Heart right ventricle (tissue), 16 donors: Measurements from ENCODE around the gene CAPN10. TPM values are rescaled to one million over a fixed set of nuclear protein-coding genes. Genes with fewer than 3 reads are reported as not detected.

Experiments used
- ATAC-seq, 8 donors: fragments of 200-7000 bp; cut with Tn5 transposase; one replicate each; pipeline ENCODE4 v1.9.1; 2020; ENCODE audit warnings: mild to moderate bottlenecking in 8 of 8, moderate library complexity in 8 of 8, moderate number of reproducible peaks in 1 of 8
- DNase-seq, 2 donors: peaks; one replicate each; pipeline ENCODE4 v3.0.0-alpha.2; 2020
- H3K27ac ChIP-seq, 10 donors: fragments of 200-600 bp; sonication (generic) in 2 of 10; one replicate each; pipeline versions ENCODE4 v1.5.0 to v1.8.0; 2020 to 2022; ENCODE audit warnings: mild to moderate bottlenecking in 3 of 10
- H3K27me3 ChIP-seq, 7 donors: fragments of 200-600 bp; one replicate each; pipeline ENCODE4 v1.8.0; 2021 to 2022; ENCODE audit warnings: mild to moderate bottlenecking in 2 of 7
- H3K36me3 ChIP-seq, 9 donors: fragments of 200-600 bp; sonication (generic) in 1 of 9; one replicate each; pipeline versions ENCODE4 v1.5.0 to v1.8.0; 2020 to 2022; ENCODE audit warnings: mild to moderate bottlenecking in 2 of 9
- H3K4me1 ChIP-seq, 9 donors: fragments of 200-600 bp; sonication (generic) in 1 of 9; one replicate each; pipeline versions ENCODE4 v1.5.0 to v1.8.0; 2020 to 2022; ENCODE audit warnings: mild to moderate bottlenecking in 4 of 9
- H3K4me3 ChIP-seq, 10 donors: fragments of 200-600 bp; sonication (generic) in 2 of 10; one replicate each; pipeline versions ENCODE4 v1.5.0 to v1.8.0; 2020 to 2022; ENCODE audit warnings: mild to moderate bottlenecking in 7 of 10, moderate library complexity in 2 of 10
- H3K9me3 ChIP-seq, 11 donors: fragments of 200-600 bp in 10 of 11; sonication (generic) in 2 of 11; one replicate each; pipeline versions ENCODE4 v1.5.0 to v1.8.0; 2013 to 2022; ENCODE audit warnings: mild to moderate bottlenecking in 2 of 11, control low read depth in 1 of 11, moderate library complexity in 1 of 11
- CTCF ChIP-seq, 9 donors: fragments of 200-600 bp; sonication (generic) in 2 of 9; IDR thresholded peaks; one replicate each; pipeline versions ENCODE4 v1.5.0 to v1.8.0; 2021 to 2022; ENCODE audit warnings: antibody characterized with exemption in 9 of 9, mild to moderate bottlenecking in 5 of 9, moderate library complexity in 1 of 9
- WGBS, 2 donors: extraction: QIAGEN DNeasy Blood & Tissue Kit; methylation state at CpG; one replicate each; pipeline ENCODE4 v1.1.7; 2013; ENCODE audit warnings: inconsistent platforms in 1 of 2; 5-methylcytosine and 5-hydroxymethylcytosine counted together
- intact Hi-C, 10 donors: fragments of 100-400 bp; cut with DNase I; formaldehyde crosslinking; loops; one replicate each; pipeline versions ENCODE4 v1.11.1 to v1.14.2; 2022
- polyA plus RNA-seq, 2 donors: library from polyadenylated mRNA; stranded (reverse); fragments of 200-250 nt; gene quantifications; one replicate each; pipeline ENCODE4 v1.2.3, GENCODE V29; 2013
- total RNA-seq, 10 donors: library from RNA; stranded (reverse); fragmentation: NEBNext Ultra II Directional in 3 of 10; extraction: Animal tissue kit (Norgen Biotek cat#: 25700) in 3 of 10; gene quantifications; one replicate each; pipeline versions ENCODE4 v1.2.1 to v1.2.4, GENCODE V29; 2021 to 2023
- donor health status: Arrhythmogenic right ventricular cardiomyopathy.
- donor health status: ischemic (EF 13 %, LVEDD 7.1; RV severe dilation, severe dysfunction).
- donor health status: healthy with polysubstance abuse.
- donor health status: DM: no; HTN: yes; CAD: no.
- donor health status: DM: no; HTN: no; CAD: no.
- donor health status: ischemic (EF 25% LVEDD 6.9; RV normal size, moderate dysfunction).
- donor health status: ischemic (EF 25% LVEDD 5.7; RV mildly dilated, moderate dysfunction).
- donor health status: healthy.
- donor health status: DM: yes; HTN: yes; CAD: no.
- donor health status: Ischemic cardiomyopathy.
- donor health status: ischemic (EF 35%, LVEDD 5.7; RV mildly dilated, moderate dysfunction).
- donor health status: nonischemic (EF 11% LVEDD 7.7; RV severe dilation, severe dysfunction).
- donor health status: DM: yes; HTN: yes; CAD: no.
- donor health status: PGD.
- donor health status: ischemic (EF 29% LVEDD 5.4; RV normal size, mild dysfunction).
- donor health status: nonischemic (EF 23%, LVEDD 6.1; RV moderate dilation, normal function).

The CAPN10 gene
- total and polyA plus RNA-seq, 12 donors: 16.8 to 89.5 (median 21.0) TPM

- intact Hi-C loops: no loop called here
- H3K4me1 ChIP-seq: no peaks in the 10 kb centered on the region
- no peak overlapping the region for H3K27ac ChIP-seq
- TF ChIP-seq CTCF (IDR thresholded peaks at IDR 0.05): no peak
- H3K27me3 ChIP-seq: peaks cover 0 to 94% (median 75%) of the 10 kb centered on the region in 7 donors
- DNase-seq (no peak), ATAC-seq (peak in 1 of 8 donors; percentile 41)
- H3K9me3 ChIP-seq: no peaks in the 10 kb centered on the region
- H3K36me3 ChIP-seq: no peaks in the 10 kb centered on the region
- 80 to 83% methylated on average over 6 of the region's 6 CpGs for WGBS, 2 donors
- no peak overlapping the region for H3K4me3 ChIP-seq
Measured at GRCh38 chr2:240648155-240648649, 61.7 kb downstream of the CAPN10 start.

Other genes starting within 250 kb of the CAPN10 start
- 100 to 1,000 TPM; 161 to 287 (median 185) TPM for gene GPC1, start 151.1 kb upstream of the CAPN10 start, total RNA-seq
- 100 to 1,000 TPM; 104 to 156 TPM for gene GPC1, start 151.1 kb upstream of the CAPN10 start, polyA plus RNA-seq
- 1 to 10 TPM; 3.8 to 7.8 (median 5.3) TPM for gene ANKMY1, start 28.7 kb upstream of the CAPN10 start, total RNA-seq
- gene ANKMY1, start 28.7 kb upstream of the CAPN10 start, polyA plus RNA-seq: 10 to 100 TPM in 1 of 2 donors, 1 to 10 TPM in 1; 1.9 to 15.6 TPM
- 10 to 100 TPM; 10.6 to 22.1 (median 15.4) TPM for gene DUSP28, start 26.4 kb upstream of the CAPN10 start, total RNA-seq
- 1 to 10 TPM; 4.7 to 7.3 TPM for gene DUSP28, start 26.4 kb upstream of the CAPN10 start, polyA plus RNA-seq
- 100 to 1,000 TPM in 2 of 10 donors, 10 to 100 TPM in 8; 62.8 to 116 (median 73.3) TPM for gene RNPEPL1, start 18.2 kb upstream of the CAPN10 start, total RNA-seq
- 100 to 1,000 TPM in 1 of 2 donors, 10 to 100 TPM in 1; 76.7 to 247 TPM for gene RNPEPL1, start 18.2 kb upstream of the CAPN10 start, polyA plus RNA-seq
- gene GPR35, start 38.7 kb downstream of the CAPN10 start, total RNA-seq: 1 to 10 TPM in 4 of 10 donors, under 1 TPM in 6; 0.40 to 2.1 (median 0.86) TPM
- gene GPR35, start 38.7 kb downstream of the CAPN10 start, polyA plus RNA-seq: 1 to 10 TPM; 1.4 to 5.2 TPM
- not detected for gene AQP12B, start 96.2 kb downstream of the CAPN10 start, total RNA-seq
- under 1 TPM in 1 of 2 donors, not detected in 1; 0.03 TPM for gene AQP12B, start 96.2 kb downstream of the CAPN10 start, polyA plus RNA-seq
- not detected for gene AQP12A, start 105.1 kb downstream of the CAPN10 start, total RNA-seq
- gene AQP12A, start 105.1 kb downstream of the CAPN10 start, polyA plus RNA-seq: not detected
- gene KIF1A, start 233.5 kb downstream of the CAPN10 start, total RNA-seq: 10 to 100 TPM in 2 of 10 donors, 1 to 10 TPM in 6, under 1 TPM in 2; 0.51 to 21.4 (median 1.6) TPM
- gene KIF1A, start 233.5 kb downstream of the CAPN10 start, polyA plus RNA-seq: under 1 TPM; 0.37 to 0.42 TPM